Thymus (tissue), 14 donors: ENCODE data around the gene RPRD1B. TPM values are rescaled to one million over a fixed set of nuclear protein-coding genes. Genes with fewer than 3 reads are reported as not detected.

ENCODE experiments used
- DNase-seq, 9 donors: peaks; one replicate each; pipeline ENCODE4 v3.0.0-alpha.2; 2013; ENCODE audit warnings: low spot score in 9 of 9, low read depth in 6 of 9, missing footprints in 1 of 9
- H3K27ac ChIP-seq, 2 donors: one replicate each; pipeline ENCODE4 v1.5.1; 2013; ENCODE audit warnings: control low read depth in 1 of 2, low read depth in 1 of 2, low read length in 1 of 2, mild to moderate bottlenecking in 1 of 2, moderate library complexity in 1 of 2
- H3K27me3 ChIP-seq, 2 donors: one replicate each; pipeline ENCODE4 v1.5.1; 2013; ENCODE audit warnings: low read length in 1 of 2; ENCODE audit not compliant: control insufficient read depth in 2 of 2, insufficient read depth in 1 of 2
- H3K36me3 ChIP-seq, 2 donors: one replicate each; pipeline ENCODE4 v1.5.1; 2013; ENCODE audit warnings: low read length in 1 of 2, mild to moderate bottlenecking in 1 of 2, moderate library complexity in 1 of 2; ENCODE audit not compliant: control insufficient read depth in 2 of 2, insufficient read depth in 2 of 2
- H3K4me1 ChIP-seq, 2 donors: one replicate each; pipeline ENCODE4 v1.5.1; 2013; ENCODE audit warnings: low read length in 2 of 2; ENCODE audit not compliant: control insufficient read depth in 2 of 2, insufficient read depth in 2 of 2
- H3K4me3 ChIP-seq, 2 donors: one replicate each; pipeline ENCODE4 v1.5.1; 2013; ENCODE audit warnings: low read length in 2 of 2, control low read depth in 1 of 2, mild to moderate bottlenecking in 1 of 2
- H3K9me3 ChIP-seq, 2 donors: one replicate each; pipeline ENCODE4 v1.5.1; 2013; ENCODE audit warnings: low read length in 1 of 2, mild to moderate bottlenecking in 1 of 2; ENCODE audit not compliant: control insufficient read depth in 2 of 2, insufficient read depth in 1 of 2
- WGBS: extraction: QIAGEN DNeasy Blood & Tissue Kit; methylation state at CpG from one replicate; pipeline ENCODE4 v1.1.7; 2013; 5-methylcytosine and 5-hydroxymethylcytosine counted together
- long read RNA-seq, 10 donors: transcript quantifications; one replicate each; lab custom pipeline, GENCODE V29; 2026
- polyA plus RNA-seq: library from polyadenylated mRNA; stranded (reverse); fragments of 200-250 nt; gene quantifications from one replicate; pipeline ENCODE4 v1.2.3, GENCODE V29; 2013
- total RNA-seq: library from RNA; stranded (reverse); fragments of 120-200 nt; gene quantifications from one replicate; pipeline ENCODE4 v1.2.4, GENCODE V29; 2013
- donor health status: healthy.

Gene RPRD1B, protein sequence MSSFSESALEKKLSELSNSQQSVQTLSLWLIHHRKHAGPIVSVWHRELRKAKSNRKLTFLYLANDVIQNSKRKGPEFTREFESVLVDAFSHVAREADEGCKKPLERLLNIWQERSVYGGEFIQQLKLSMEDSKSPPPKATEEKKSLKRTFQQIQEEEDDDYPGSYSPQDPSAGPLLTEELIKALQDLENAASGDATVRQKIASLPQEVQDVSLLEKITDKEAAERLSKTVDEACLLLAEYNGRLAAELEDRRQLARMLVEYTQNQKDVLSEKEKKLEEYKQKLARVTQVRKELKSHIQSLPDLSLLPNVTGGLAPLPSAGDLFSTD
- total RNA-seq, result 17.6 TPM
- polyA plus RNA-seq, result 14.5 TPM
- long read RNA-seq, donor 1, partial matches to known transcripts, result 0 of 3 reads
- long read RNA-seq, donor 1, other reads (novel, unspliced or antisense), result 0 of 3 reads
- long read RNA-seq, donor 2, transcript RPRD1B-201 (7 exons, 3,874 nt), result major isoform, 7 of 8 reads
- long read RNA-seq, donor 2, partial matches to known transcripts, result 0 of 8 reads
- long read RNA-seq, donor 2, other reads (novel, unspliced or antisense), result 0 of 8 reads
- long read RNA-seq, donor 3, transcript RPRD1B-201 (7 exons, 3,874 nt), result major isoform, 6 of 6 reads
- long read RNA-seq, donor 3, partial matches to known transcripts, result 0 of 6 reads
- long read RNA-seq, donor 3, other reads (novel, unspliced or antisense), result 0 of 6 reads
- long read RNA-seq, donor 4, transcript RPRD1B-201 (7 exons, 3,874 nt), result major isoform, 6 of 6 reads
- long read RNA-seq, donor 4, partial matches to known transcripts, result 0 of 6 reads
- long read RNA-seq, donor 4, other reads (novel, unspliced or antisense), result 0 of 6 reads
- long read RNA-seq, donor 5, transcript RPRD1B-201 (7 exons, 3,874 nt), result major isoform, 7 of 7 reads
- long read RNA-seq, donor 5, partial matches to known transcripts, result 0 of 7 reads
- long read RNA-seq, donor 5, other reads (novel, unspliced or antisense), result 0 of 7 reads
- long read RNA-seq, donor 6, partial matches to known transcripts, result 0 of 1 reads
- long read RNA-seq, donor 6, other reads (novel, unspliced or antisense), result 0 of 1 reads
- long read RNA-seq, donor 7, transcript RPRD1B-201 (7 exons, 3,874 nt), result major isoform, 8 of 8 reads
- long read RNA-seq, donor 7, partial matches to known transcripts, result 0 of 8 reads
- long read RNA-seq, donor 7, other reads (novel, unspliced or antisense), result 0 of 8 reads
- long read RNA-seq, donor 8, transcript RPRD1B-201 (7 exons, 3,874 nt), result major isoform, 5 of 5 reads
- long read RNA-seq, donor 8, partial matches to known transcripts, result 0 of 5 reads
- long read RNA-seq, donor 8, other reads (novel, unspliced or antisense), result 0 of 5 reads
- long read RNA-seq, donor 9, partial matches to known transcripts, result 6 of 9 reads
- long read RNA-seq, donor 9, other reads (novel, unspliced or antisense), result 0 of 9 reads
- long read RNA-seq, donor 10, partial matches to known transcripts, result 0 of 2 reads
- long read RNA-seq, donor 10, other reads (novel, unspliced or antisense), result 0 of 2 reads

- Histone ChIP-seq H3K27ac (peak within 1 kb of the TSS; percentile 86 to 94), H3K36me3 (peaks cover 5 to 13% of the 10 kb centered on the region in 2 donors), H3K9me3 (peaks cover 0 to 4% of the 10 kb centered on the region in 2 donors), H3K4me3 (peak within 1 kb of the TSS; percentile 97 to 98), H3K27me3 (no peaks in the 10 kb centered on the region), H3K4me1 (peaks cover 25 to 26% of the 10 kb centered on the region in 2 donors)
- under 1% methylated on average over 69 of the region's 69 CpGs for WGBS
- peak; percentile 84 to 96 (median 90) for DNase-seq
These were observed at the start of gene RPRD1B, which contains the start of gene TTI1 for GRCh38 chr20:38033330-38034107. Gene RPRD1B, plus strand, starts transcription at chr20:38033746. Its CDS starts 202 bp downstream, at chr20:38033948. Gene TTI1, minus strand, starts transcription at chr20:38033456. Its CDS starts 19,640 bp downstream, at chr20:38013816.

DNA sequence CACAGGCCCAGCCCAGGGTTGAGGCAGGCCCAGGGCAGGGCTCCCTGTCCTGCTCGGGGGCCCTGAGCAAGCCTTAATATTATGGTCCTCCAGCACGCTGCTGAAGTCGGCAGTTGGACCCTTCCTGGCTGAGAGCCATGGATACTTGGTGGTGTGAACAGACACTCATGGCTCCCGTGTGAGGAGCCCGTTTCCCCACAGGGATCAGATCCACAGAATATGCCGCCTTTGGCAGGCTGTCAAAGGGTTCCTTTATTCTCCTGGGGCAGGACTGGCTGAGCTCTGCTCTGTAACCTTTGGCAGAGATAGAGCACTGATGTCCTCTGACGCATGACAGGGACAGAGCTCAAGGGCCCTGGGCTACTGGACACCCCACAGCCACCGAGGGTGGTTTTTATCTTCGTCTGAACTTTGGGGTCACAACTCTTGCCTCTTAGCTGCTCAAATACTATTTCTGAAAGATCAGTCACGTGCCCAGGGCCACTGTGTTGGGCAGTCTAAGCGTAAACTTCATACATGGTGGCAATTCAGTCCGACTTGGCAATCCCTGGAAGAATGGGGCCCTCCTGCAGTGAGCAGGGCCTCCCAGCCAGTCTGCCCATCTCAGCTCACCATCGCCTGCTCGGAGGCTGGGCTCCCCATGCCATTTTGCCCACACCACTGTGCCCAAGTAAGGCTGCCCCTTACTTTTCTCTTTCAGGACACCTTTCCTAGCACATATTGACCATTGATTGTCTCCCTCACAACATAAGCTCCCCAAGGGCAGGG, 49.3 kb upstream of the RPRD1B start:
- Histone ChIP-seq H3K4me1 (no peaks in the 10 kb centered on the region), H3K4me3 (no peak overlapping the region), H3K9me3 (no peaks in the 10 kb centered on the region), H3K27me3 (no peaks in the 10 kb centered on the region), H3K27ac (no peak overlapping the region), H3K36me3 (peaks cover 19 to 22% of the 10 kb centered on the region in 2 donors)
- DNase-seq, result no peak
- 95% methylated on average over 14 of the region's 14 CpGs for WGBS

GRCh38 chr20:37986044-37986858, 47.3 kb upstream of the RPRD1B start:
- Histone ChIP-seq H3K27me3 (no peaks in the 10 kb centered on the region), H3K4me1 (peaks cover 3% of the 10 kb centered on the region in 2 donors), H3K9me3 (no peaks in the 10 kb centered on the region), H3K36me3 (peaks cover 21 to 30% of the 10 kb centered on the region in 2 donors), H3K4me3 (no peak overlapping the region), H3K27ac (no peak overlapping the region)
- 95% methylated on average over 9 of the region's 9 CpGs for WGBS
- no peak for DNase-seq

DNA sequence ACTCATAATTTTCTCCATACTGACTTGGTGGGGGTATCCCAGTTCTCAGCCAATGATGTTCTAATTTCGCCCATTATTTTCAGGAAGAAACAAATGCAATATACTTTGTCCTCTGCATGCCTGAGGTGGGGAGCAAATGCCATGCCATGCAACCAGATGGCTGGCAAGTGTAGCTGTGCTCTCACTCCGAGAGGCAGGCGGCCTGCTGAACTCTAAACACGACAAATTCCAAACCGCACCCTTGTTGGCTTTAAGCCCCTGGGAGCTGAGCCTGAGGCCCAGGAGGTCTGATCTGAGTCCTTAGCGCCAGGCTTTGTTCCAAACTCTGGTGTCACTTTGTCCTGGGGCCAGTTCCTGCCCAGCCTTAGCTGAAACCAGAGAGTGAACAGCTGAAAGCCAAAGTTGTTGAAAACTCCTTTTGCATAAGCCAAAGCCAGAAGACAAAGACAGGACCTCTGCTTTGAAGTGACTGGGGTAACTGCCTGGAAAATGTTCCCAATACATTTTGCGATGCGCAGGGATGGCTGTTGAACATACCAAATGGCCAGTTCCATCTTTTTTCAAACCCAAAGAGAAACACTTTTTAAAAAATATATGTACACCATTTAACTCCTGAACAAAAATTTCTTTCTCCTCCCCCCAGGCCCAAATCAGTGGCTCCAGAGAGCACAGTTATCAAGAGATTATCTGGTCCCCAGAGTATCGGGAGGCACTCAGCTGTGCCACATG, 46.5 kb upstream of the RPRD1B start:
- H3K4me3 ChIP-seq, result no peak overlapping the region
- peaks cover 23 to 38% of the 10 kb centered on the region in 2 donors for H3K36me3 ChIP-seq
- no peak for DNase-seq
- no peaks in the 10 kb centered on the region for H3K9me3 ChIP-seq
- H3K4me1 ChIP-seq, result peaks cover 3% of the 10 kb centered on the region in 2 donors
- no peak overlapping the region for H3K27ac ChIP-seq
- 95% methylated on average over 9 of the region's 9 CpGs for WGBS
- no peaks in the 10 kb centered on the region for H3K27me3 ChIP-seq

DNA sequence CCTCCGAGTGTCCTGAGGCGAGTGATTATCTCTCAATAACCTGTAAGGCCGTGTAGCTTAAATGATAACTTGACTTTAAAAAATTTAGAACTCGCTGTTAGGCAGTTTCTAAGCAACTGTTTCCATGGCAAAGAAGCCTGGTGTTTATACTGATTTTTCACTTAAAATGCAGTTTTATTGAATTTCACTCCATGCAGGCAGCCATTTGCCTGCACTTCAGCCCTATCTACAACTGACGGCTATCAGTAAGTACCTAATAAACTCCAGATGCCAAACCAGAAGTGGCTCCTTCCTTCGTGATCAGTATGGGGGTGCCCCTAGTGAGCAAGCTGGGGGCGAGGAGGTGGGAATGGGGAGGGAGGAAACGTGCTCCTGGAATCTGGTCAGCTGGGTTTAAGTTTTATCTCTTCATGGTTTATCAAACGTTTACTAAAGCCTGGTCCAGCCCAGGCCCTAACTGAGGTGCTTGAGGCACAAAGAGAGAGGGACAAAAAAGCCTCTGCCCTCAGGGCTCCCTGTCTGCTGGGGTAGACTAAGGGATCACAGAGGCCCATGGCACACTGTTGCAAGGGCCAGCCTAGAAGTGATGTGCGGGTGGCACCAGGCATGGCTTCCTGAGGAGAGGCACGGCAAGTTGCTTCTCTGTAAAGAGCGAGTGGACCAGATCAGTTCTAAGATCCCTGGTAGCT, 45.8 kb upstream of the RPRD1B start:
- 97% methylated on average over 12 of the region's 12 CpGs for WGBS
- no peaks in the 10 kb centered on the region for H3K27me3 ChIP-seq
- DNase-seq, result no peak
- H3K4me1 ChIP-seq, result peaks cover 3 to 5% of the 10 kb centered on the region in 2 donors
- no peak overlapping the region for H3K4me3 ChIP-seq
- H3K36me3 ChIP-seq, result peaks cover 23 to 38% of the 10 kb centered on the region in 2 donors
- H3K9me3 ChIP-seq, result no peaks in the 10 kb centered on the region
- no peak overlapping the region for H3K27ac ChIP-seq

GRCh38 chr20:37988306-37988954, 45.1 kb upstream of the RPRD1B start:
- 96% methylated on average over 5 of the region's 5 CpGs for WGBS
- H3K27me3 ChIP-seq, result no peaks in the 10 kb centered on the region
- no peak overlapping the region for H3K27ac ChIP-seq
- H3K4me1 ChIP-seq, result peaks cover 3 to 6% of the 10 kb centered on the region in 2 donors
- DNase-seq, result no peak
- H3K9me3 ChIP-seq, result no peaks in the 10 kb centered on the region
- peaks cover 19 to 40% of the 10 kb centered on the region in 2 donors for H3K36me3 ChIP-seq
- no peak overlapping the region for H3K4me3 ChIP-seq
